ENCODE data around the gene ECM1. TPM values are rescaled to one million over a fixed set of nuclear protein-coding genes. Genes with fewer than 3 reads are reported as not detected.

The ECM1 gene
- total RNA-seq, 1 donor from 2014 or later, result 2.8 TPM

- peaks cover 3% of the 10 kb centered on the region for H3K4me1 Mint-ChIP-seq (ENCODE audit: low read depth, unreplicated experiment)
- no peaks in the 10 kb centered on the region for H3K27me3 Mint-ChIP-seq (ENCODE audit: unreplicated experiment)
- no peaks in the 10 kb centered on the region for H3K36me3 Mint-ChIP-seq (ENCODE audit: unreplicated experiment)
- H3K4me3 Mint-ChIP-seq (ENCODE audit: unreplicated experiment), result no peak overlapping the region
- H3K27ac Mint-ChIP-seq (ENCODE audit: unreplicated experiment), result no peak overlapping the region
- H3K9me3 Mint-ChIP-seq (ENCODE audit: unreplicated experiment), result no peaks in the 10 kb centered on the region
- DNase-seq, result no peak
- no peak for TF ChIP-seq CTCF (IDR thresholded peaks at IDR 0.05; ENCODE audit: partially characterized antibody, unreplicated experiment)
These were observed 13.5 kb downstream of the ECM1 start for GRCh38 chr1:150521196-150521968.

GRCh38 chr1:150525348-150525747, 17.4 kb downstream of the ECM1 start:
- DNase-seq, result no peak
- Mint-ChIP-seq H3K36me3 (ENCODE audit: unreplicated experiment) (no peaks in the 10 kb centered on the region), H3K4me1 (ENCODE audit: low read depth, unreplicated experiment) (peaks cover under 1% of the 10 kb centered on the region), H3K27me3 (ENCODE audit: unreplicated experiment) (peaks cover 5% of the 10 kb centered on the region), H3K4me3 (ENCODE audit: unreplicated experiment) (no peak overlapping the region), H3K27ac (ENCODE audit: unreplicated experiment) (no peak overlapping the region), H3K9me3 (ENCODE audit: unreplicated experiment) (no peaks in the 10 kb centered on the region)
- TF ChIP-seq CTCF (IDR thresholded peaks at IDR 0.05; ENCODE audit: partially characterized antibody, unreplicated experiment), result no peak

GRCh38 chr1:150528196-150528595, 20.3 kb downstream of the ECM1 start:
- DNase-seq, result no peak
- peaks cover 6% of the 10 kb centered on the region for H3K9me3 Mint-ChIP-seq (ENCODE audit: unreplicated experiment)
- no peak overlapping the region for H3K4me3 Mint-ChIP-seq (ENCODE audit: unreplicated experiment)
- H3K27ac Mint-ChIP-seq (ENCODE audit: unreplicated experiment), result no peak overlapping the region
- H3K36me3 Mint-ChIP-seq (ENCODE audit: unreplicated experiment), result no peaks in the 10 kb centered on the region
- TF ChIP-seq CTCF (IDR thresholded peaks at IDR 0.05; ENCODE audit: partially characterized antibody, unreplicated experiment), result no peak
- H3K27me3 Mint-ChIP-seq (ENCODE audit: unreplicated experiment), result peaks cover 10% of the 10 kb centered on the region
- H3K4me1 Mint-ChIP-seq (ENCODE audit: low read depth, unreplicated experiment), result peaks cover 10% of the 10 kb centered on the region

- no peak for TF ChIP-seq CTCF (IDR thresholded peaks at IDR 0.05; ENCODE audit: partially characterized antibody, unreplicated experiment)
- peaks cover 10% of the 10 kb centered on the region for H3K27me3 Mint-ChIP-seq (ENCODE audit: unreplicated experiment)
- peaks cover 10% of the 10 kb centered on the region for H3K4me1 Mint-ChIP-seq (ENCODE audit: low read depth, unreplicated experiment)
- peaks cover 6% of the 10 kb centered on the region for H3K9me3 Mint-ChIP-seq (ENCODE audit: unreplicated experiment)
- no peaks in the 10 kb centered on the region for H3K36me3 Mint-ChIP-seq (ENCODE audit: unreplicated experiment)
- no peak for DNase-seq
- H3K4me3 Mint-ChIP-seq (ENCODE audit: unreplicated experiment), result no peak overlapping the region
- no peak overlapping the region for H3K27ac Mint-ChIP-seq (ENCODE audit: unreplicated experiment)
These were observed 21.1 kb downstream of the ECM1 start for GRCh38 chr1:150529017-150529416.

- Mint-ChIP-seq H3K9me3 (ENCODE audit: unreplicated experiment) (peaks cover 6% of the 10 kb centered on the region), H3K27me3 (ENCODE audit: unreplicated experiment) (peaks cover 11% of the 10 kb centered on the region), H3K4me1 (ENCODE audit: low read depth, unreplicated experiment) (peaks cover 10% of the 10 kb centered on the region), H3K4me3 (ENCODE audit: unreplicated experiment) (peak overlapping the region; percentile 8), H3K27ac (ENCODE audit: unreplicated experiment) (peak overlapping the region; percentile 65), H3K36me3 (ENCODE audit: unreplicated experiment) (no peaks in the 10 kb centered on the region)
- DNase-seq, result no peak
- TF ChIP-seq CTCF (IDR thresholded peaks at IDR 0.05; ENCODE audit: partially characterized antibody, unreplicated experiment), result no peak
These were observed 22.7 kb downstream of the ECM1 start for GRCh38 chr1:150530491-150531159.

Data from glutamatergic neuron (in vitro differentiated cells).